ENCODE measurements around the gene NELFCD.

GRCh38 chr20:58984691-58985090 lies 3.6 kb downstream of the NELFCD start:
- TF ChIP-seq CTCF (conservative IDR thresholded peaks at IDR 0.05; ENCODE audit: low read depth, low read length) (no peak), EZH2 (IDR thresholded peaks at IDR 0.05; ENCODE audit: borderline replicate concordance, low read depth, low read length, poor library complexity, severe bottlenecking) (no peak)
